ENCODE measurements around the gene DDX51.

Gene DDX51

DNA sequence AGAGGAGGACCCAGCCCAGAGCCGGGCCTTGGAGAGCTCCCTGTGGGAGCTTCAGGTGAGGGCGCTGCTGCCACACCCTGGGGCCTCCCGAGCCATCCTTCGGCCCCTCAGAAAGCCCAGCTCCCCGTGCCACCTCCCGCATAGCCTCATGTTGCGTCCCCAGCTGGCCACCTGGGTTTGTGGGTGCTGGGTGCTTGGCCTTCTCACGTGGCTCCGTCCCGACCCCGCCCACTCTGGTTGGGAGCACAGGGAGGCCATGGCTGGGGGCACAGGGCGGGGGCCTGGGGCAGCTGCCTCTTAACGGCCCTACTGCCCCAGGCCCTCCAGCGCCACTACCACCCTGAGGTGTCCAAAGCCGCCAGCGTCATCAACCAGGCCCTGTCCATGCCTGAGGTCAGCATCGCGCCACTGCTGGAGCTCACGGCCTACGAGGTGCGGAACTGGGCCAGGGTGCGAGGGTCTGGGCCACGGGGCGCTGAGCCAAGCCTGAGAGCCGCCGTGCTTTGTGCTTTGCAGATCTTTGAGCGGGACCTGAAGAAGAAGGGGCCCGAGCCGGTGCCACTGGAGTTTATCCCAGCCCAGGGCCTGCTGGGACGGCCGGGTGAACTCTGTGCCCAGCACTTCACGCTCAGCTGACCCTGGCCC is 7.8 kb upstream of the DDX51 start:
- TF ChIP-seq FOXP2 (optimal IDR thresholded peaks at IDR 0.05; ENCODE audit: borderline replicate concordance, extremely low read depth, extremely low read length, insufficient read depth) = no peak
- no peak for TF ChIP-seq SIN3A (IDR thresholded peaks at IDR 0.05; ENCODE audit: borderline replicate concordance, insufficient read depth, low read length)
- TF ChIP-seq TAF1 (IDR thresholded peaks at IDR 0.05; ENCODE audit: borderline replicate concordance, insufficient read depth, low read length) = no peak
- TF ChIP-seq, protein P1, sequence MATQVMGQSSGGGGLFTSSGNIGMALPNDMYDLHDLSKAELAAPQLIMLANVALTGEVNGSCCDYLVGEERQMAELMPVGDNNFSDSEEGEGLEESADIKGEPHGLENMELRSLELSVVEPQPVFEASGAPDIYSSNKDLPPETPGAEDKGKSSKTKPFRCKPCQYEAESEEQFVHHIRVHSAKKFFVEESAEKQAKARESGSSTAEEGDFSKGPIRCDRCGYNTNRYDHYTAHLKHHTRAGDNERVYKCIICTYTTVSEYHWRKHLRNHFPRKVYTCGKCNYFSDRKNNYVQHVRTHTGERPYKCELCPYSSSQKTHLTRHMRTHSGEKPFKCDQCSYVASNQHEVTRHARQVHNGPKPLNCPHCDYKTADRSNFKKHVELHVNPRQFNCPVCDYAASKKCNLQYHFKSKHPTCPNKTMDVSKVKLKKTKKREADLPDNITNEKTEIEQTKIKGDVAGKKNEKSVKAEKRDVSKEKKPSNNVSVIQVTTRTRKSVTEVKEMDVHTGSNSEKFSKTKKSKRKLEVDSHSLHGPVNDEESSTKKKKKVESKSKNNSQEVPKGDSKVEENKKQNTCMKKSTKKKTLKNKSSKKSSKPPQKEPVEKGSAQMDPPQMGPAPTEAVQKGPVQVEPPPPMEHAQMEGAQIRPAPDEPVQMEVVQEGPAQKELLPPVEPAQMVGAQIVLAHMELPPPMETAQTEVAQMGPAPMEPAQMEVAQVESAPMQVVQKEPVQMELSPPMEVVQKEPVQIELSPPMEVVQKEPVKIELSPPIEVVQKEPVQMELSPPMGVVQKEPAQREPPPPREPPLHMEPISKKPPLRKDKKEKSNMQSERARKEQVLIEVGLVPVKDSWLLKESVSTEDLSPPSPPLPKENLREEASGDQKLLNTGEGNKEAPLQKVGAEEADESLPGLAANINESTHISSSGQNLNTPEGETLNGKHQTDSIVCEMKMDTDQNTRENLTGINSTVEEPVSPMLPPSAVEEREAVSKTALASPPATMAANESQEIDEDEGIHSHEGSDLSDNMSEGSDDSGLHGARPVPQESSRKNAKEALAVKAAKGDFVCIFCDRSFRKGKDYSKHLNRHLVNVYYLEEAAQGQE (IDR thresholded peaks at IDR 0.05; ENCODE audit: insufficient read depth in 1 of 2, low read depth in 2 of 2, low read length in 2 of 2) = no peak
- no peak for TF ChIP-seq POLR2AphosphoS5 (IDR thresholded peaks at IDR 0.05; ENCODE audit: low read depth, low read length)

DNA sequence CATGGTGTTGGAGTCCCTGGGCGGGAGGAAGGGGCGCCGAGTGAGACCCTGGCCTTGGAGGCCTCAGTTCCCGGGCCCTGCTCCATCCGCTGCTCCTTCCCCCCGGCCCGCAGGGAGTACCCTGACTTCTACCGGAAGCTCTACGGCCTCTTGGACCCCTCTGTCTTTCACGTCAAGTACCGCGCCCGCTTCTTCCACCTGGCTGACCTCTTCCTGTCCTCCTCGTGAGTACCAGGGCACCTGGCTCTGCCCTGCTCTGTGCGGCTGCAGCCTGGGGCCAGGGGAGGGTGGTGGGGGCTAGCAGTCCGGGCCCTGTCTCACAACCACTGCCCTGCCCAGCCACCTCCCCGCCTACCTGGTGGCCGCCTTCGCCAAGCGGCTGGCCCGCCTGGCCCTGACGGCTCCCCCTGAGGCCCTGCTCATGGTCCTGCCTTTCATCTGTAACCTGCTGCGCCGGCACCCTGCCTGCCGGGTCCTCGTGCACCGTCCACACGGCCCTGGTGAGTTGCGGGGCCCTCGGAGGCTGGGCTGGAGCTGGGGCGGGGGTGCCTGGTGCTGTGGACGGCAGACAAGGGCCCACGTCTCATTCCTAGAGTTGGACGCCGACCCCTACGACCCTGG is 7.1 kb upstream of the DDX51 start:
- no peak for TF ChIP-seq SIN3A (IDR thresholded peaks at IDR 0.05; ENCODE audit: borderline replicate concordance, insufficient read depth, low read length)
- TF ChIP-seq, protein P1 (IDR thresholded peaks at IDR 0.05; ENCODE audit: insufficient read depth in 1 of 2, low read depth in 2 of 2, low read length in 2 of 2) = no peak

DNA sequence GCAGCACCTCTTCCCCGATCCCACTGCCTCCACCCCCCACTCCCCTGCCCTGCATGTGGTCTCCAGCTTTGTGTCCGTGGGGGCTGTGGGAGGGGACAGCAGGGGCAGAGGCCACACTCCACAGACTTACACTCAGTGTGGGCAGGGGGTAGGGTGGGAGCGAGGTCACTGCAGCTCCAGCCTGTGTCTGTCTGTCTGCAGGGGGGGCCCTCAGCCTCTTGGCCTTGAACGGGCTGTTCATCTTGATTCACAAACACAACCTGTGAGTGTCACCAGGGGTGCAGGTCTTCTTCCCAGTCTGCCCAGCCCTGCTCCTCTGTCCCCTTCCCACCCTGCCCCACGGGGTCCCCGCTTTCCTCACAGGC is 6.6 kb upstream of the DDX51 start:
- no peak for TF ChIP-seq SIN3A (IDR thresholded peaks at IDR 0.05; ENCODE audit: borderline replicate concordance, insufficient read depth, low read length)
- no peak for TF ChIP-seq TAF1 (IDR thresholded peaks at IDR 0.05; ENCODE audit: borderline replicate concordance, insufficient read depth, low read length)
- TF ChIP-seq, protein P1 (IDR thresholded peaks at IDR 0.05; ENCODE audit: insufficient read depth in 1 of 2, low read depth in 2 of 2, low read length in 2 of 2) = no peak
- TF ChIP-seq FOXP2 (optimal IDR thresholded peaks at IDR 0.05; ENCODE audit: borderline replicate concordance, extremely low read depth, extremely low read length, insufficient read depth) = no peak
- no peak for TF ChIP-seq POLR2AphosphoS5 (IDR thresholded peaks at IDR 0.05; ENCODE audit: low read depth, low read length)

DNA sequence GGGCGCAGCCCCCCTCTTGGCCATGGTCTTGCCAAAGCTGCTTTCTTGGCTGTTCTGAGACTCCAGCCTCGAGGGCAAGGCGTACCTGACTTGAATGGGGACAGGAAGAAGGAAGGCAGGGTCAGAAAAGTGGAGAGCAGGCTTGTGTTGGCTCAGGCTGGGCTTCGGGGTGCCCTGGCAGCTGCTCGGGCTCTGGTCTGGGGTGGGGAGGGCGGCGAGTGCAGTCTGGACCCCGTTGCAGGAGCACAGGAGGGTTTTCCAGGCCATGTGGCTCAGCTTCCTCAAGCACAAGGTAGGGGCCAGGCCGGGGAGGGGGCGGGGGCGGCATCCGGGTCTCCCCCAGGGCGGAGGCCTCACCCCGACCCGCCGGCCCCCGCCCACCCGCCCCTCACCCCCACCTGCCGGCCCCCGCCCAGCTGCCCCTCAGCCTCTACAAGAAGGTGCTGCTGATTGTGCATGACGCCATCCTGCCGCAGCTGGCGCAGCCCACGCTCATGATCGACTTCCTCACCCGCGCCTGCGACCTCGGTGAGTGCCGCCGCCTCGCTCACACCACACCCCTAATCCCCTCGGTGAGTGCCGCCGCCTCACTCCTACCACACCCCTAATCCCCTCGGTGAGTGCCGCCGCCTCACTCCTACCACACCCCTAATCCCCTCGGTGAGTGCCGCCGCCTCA is 4.4 kb upstream of the DDX51 start:
- TF ChIP-seq POLR2AphosphoS5 (IDR thresholded peaks at IDR 0.05; ENCODE audit: low read depth, low read length) = no peak
- TF ChIP-seq TAF1 (IDR thresholded peaks at IDR 0.05; ENCODE audit: borderline replicate concordance, insufficient read depth, low read length) = no peak
- TF ChIP-seq, protein P1 (IDR thresholded peaks at IDR 0.05; ENCODE audit: insufficient read depth in 1 of 2, low read depth in 2 of 2, low read length in 2 of 2) = no peak

Data from PFSK-1 (cell line).